Hepatocyte (in vitro differentiated cells): ENCODE measurements around the gene CPEB2.

Source experiments
- CTCF ChIP-seq: fragments of 200-600 bp; sonication (generic); IDR thresholded peaks from 2 replicates; pipeline ENCODE4 v1.5.1; 2016; ENCODE audit warnings: antibody characterized with exemption, mild to moderate bottlenecking; ENCODE audit not compliant: poor library complexity
- EZH2 ChIP-seq: fragments of 200-600 bp; sonication (generic); IDR thresholded peaks from 2 replicates; pipeline ENCODE4 v1.6.1; 2016; ENCODE audit warnings: antibody characterized with exemption, mild to moderate bottlenecking, borderline replicate concordance

DNA sequence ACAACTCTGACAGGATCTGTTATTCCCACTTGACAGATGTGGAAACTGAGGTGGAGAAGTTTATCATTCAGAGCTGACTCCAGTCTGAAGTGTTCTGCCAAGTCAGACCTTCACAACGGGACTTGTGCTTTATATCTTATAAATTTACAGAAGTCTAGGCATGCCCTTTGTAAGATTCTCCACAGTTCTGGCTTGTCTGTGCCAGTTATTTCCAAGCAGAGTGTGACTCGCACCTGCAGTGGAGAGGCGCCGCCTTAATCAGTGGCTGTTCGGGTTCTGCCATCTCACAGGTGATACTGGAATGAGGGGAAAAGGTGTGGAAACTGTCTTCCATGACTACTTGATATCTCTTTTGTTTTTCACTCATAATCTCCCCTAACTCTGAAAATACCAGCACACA lies 63.2 kb downstream of the CPEB2 start:
- no peak for TF ChIP-seq CTCF
- no peak for TF ChIP-seq EZH2
